GM18507 (cell line): ENCODE measurements around the gene CDIP1.

Experiments used
- DNase-seq: peaks from one replicate; pipeline ENCODE4 v3.0.0; 2011; ENCODE audit warnings: low read depth; ENCODE audit not compliant: insufficient read length; ENCODE audit errors: extremely low spot score
- FAIRE-seq: peaks from 2 replicates; lab custom pipeline; 2011; peaks lifted over from hg19 to GRCh38; lab: Jason Lieb, UNC

CDIP1 gene

DNA sequence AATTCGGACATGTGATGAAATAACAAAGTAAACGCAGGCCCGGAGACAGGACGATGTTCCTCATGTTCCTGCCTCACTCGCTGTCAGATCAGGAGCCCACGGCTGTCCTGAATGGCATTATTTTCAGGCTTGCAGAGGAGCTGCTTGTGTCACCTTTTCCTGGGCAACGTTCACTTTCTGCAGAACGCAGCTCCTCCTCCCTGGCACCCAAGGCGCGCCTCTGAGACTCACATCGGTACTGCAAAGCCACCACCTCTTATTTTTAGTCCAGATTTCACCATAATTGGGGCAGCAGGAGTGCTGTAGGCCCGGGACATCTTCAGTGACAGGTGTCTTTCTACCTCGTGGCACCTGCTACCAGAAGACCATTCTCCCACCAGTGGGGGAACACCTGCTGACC, 9.6 kb upstream of the CDIP1 start:
- no peak for DNase-seq
- FAIRE-seq: no peak

DNA sequence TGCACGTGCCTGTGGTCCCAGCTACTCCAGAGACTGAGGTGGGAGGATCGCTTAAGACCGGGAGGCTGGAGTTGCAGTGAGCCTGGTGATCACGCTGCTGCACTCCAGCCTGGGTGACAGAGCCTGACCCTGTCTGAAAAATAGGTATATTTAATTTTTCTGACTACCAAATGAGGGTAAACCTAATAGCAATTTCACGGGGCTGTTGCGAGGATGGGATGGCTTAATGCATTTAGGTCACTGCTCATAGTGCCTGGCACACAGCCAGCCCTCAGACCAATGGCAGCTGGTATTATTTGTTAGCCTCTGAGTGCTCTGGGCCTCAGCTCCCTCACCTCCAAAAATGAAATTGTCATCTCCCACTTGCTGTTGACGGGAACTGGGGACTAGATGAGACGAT, 5.9 kb upstream of the CDIP1 start:
- DNase-seq (no peak), FAIRE-seq (no peak)

DNA sequence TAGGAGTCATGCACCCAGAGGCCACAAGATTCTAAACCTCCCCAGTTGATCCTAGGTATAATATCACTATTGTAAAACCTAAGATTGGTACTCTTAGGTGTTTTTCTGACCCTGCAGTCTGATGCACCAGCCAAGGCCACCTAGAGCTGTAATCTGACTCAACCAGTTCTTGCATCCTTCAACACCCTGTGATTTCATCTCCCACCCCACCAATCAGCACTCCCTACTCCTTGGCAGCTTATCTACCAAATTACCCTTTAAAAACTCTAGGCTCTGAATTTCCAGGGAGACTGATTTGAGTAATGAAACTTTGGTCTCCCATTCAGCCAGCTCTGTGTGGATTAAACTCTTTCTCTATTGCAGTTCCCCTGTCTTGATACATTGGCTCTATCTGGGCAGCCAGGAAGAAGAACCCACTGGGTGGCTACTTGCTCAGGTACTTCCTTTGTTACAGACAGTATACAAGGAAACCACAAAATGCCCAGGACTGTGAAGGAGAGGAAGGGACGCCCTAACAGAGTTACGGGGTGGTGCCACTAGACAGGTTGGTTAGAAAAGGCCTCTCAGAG, 1.2 kb upstream of the CDIP1 start:
- FAIRE-seq (no peak), DNase-seq (no peak)

DNA sequence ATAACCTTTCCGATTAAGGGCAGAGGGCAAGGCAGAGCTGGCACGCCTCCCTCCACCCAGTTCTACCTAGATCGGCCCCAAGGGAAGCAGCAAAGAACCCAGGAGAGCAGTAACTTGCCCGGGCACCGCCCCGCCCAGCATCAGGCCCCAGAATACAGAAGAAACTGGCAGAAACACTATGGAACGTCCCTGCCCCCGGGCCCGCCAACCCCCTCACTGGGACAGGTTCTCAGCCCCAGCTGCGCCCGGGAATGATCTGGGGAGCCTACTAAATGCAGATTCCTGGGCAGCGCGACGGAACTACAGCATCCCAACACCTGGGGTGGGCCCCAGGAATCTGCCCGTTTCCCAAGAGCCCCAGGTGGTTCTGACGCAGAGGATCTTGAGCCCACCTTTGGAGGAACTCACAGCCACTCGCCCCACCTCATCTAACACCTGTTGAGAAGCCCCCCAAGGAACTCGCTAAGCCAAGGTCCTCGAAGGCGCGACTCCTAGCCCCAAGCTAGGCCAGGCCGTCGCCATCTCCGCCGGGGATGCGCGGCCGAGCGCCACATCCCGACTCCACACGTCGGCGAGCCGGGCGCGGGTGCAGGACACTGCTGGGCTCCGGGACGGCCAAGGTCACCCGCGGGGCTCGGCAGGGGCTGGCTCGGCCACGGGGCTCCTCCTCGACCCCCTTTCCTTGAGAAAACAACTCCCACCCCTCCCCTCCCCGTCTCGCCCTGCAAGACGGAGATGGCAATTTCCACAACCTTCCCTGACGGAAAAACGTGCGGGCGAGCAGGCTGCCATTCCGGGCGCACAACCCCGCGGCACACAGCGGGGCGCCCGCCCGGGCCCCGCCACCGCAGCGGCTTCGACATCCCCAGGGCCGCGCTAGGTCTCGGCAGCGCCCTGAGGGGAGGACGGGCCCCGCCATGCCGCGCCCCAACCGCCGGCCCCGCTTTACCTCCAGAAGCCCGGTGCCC, 913 bp downstream of the CDIP1 start:
- FAIRE-seq: no peak
- DNase-seq: no peak

DNA sequence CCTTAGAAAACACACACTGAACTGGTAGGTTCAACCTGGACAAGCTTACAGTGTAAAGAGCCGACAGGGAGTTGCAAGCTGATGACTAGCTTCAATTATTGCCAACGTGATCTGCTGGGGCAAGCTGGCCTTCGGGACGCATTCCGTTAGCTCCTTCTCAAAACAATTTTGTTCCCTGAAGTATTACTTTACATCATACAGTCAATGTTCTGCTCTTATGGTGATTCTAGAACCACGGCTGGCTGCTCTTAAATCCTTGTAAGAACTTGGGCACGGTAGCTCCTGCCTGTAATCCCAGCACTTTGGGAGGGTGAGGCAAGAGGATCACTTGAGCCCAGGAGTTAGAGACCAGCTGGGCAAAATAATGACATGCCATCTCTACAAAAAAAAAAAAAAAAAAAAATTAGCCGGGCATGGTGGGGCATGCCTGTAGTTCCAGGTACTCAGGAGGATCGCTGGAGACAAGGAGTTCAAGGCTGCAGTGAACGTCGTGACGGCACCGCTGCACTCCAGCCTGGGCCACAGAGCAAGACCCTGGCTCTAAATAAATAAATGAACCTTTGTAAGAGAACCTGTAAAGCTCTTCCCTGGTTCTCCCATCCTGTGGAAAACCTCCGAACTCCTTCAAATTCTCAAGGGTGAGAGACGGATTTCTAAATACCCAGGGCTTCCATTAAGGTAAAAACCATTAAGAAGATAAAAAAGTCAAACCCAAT, 2.0 kb downstream of the CDIP1 start:
- FAIRE-seq: no peak
- no peak for DNase-seq

DNA sequence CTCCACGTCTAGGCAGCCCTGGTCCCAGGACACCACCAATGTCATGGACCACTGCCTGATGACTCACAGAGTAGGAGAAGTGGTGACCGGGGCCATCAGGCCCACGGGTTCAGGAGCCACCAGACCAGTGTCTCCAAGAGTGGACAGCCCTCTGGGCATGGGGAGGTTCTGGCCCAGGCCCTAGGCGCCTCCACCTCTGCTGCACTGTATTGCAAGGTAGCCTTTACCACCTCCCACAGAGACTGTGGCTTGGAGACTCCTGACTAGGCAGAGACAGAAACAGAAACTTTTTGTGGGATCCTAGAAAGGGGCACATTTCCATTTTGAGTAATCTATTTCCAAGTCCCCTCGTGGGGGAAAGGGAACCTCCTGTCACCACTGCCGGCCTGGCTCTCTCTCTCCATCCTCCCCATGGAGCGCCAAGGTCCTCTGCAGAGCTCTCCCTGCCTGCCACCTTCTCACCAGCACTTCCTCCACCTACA, 2.9 kb downstream of the CDIP1 start:
- FAIRE-seq: no peak
- DNase-seq: no peak

DNA sequence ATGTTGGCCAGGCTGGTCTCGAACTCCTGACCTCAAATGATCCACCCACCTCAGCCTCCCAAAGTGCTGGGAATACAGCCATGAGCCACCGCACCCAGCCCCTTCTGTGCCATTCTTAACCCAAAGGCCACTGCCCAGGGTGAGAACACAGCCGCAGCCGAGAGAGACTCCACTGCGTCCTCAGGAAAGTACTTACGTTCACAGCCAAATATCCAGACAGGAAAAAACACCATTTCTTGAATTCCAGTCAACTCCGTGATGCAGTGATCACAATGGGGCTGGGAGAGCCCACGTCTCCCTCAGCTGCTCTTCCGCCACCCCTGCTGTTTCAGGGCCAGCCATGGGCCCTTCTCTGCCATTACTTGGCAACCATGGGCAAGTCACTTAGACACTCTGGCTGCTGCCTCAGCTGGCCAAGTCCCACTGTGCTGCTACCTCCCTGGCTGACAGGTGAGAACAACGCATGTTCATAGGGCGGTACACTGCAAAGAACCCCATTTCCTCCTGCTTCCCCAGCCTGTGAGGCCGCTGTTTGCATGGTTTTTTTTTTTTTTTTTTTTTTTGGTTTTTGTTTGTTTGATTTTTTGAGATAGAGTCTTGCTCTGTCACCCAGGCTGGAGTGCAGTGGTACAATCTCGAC, 4.3 kb downstream of the CDIP1 start:
- DNase-seq (no peak), FAIRE-seq (no peak)

DNA sequence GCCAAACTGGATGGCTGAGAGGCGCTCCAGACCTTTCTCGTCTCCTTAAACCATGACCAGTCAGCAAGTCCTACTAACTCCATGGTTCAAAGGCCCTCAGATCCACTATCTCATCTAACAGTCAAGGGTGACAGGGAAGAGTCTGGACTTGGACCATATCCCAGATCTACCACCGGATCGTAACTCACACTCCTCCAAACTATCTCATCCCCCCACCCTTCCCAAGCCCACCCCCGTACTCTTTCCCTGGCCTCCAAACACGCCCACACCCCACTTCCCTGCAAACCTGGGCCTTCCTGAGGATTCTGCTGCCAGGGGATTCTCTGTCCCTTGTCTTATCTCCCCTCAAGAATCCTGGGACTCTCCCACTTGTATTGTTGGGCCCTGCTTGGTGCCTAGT, 5.1 kb downstream of the CDIP1 start:
- FAIRE-seq (no peak), DNase-seq (no peak)

DNA sequence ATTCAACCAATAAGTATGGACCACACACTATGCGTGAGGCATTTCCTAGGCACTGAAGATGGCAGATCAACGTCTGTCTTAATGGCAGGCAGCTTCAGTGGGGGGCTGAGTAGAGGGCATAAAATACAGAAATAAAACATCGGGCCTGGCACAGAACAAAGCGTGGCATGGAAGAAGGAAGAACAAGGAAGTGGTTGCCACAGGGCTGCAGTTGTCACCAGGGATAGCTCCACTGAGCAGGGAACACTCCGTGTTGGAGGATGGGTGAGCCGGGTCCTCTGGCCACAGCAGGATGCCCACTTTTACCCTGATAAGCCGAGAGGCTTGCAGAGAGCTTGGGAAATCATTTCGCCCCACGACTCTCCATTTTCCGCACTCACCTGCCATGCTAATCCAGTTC, 6.3 kb downstream of the CDIP1 start:
- FAIRE-seq: no peak
- no peak for DNase-seq

DNA sequence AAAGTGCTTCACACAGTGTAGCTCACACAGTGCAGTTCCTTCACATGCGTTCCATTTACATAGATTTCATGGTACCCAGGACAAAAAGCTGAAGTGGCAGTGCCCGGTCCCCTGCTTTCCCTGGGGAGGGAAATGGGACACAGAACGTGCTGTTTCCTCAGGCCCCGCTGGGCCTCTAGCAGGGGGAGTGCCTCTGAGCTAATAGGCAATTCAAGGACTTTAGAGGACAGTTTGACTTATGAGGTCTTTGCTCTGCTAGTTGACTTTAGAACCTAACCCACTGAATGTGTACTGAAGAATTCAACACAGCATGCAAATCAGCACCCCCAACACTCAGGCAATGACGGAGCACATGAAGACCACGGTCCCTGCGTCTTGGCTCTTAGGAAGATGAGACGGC, 6.8 kb downstream of the CDIP1 start:
- FAIRE-seq (no peak), DNase-seq (no peak)

DNA sequence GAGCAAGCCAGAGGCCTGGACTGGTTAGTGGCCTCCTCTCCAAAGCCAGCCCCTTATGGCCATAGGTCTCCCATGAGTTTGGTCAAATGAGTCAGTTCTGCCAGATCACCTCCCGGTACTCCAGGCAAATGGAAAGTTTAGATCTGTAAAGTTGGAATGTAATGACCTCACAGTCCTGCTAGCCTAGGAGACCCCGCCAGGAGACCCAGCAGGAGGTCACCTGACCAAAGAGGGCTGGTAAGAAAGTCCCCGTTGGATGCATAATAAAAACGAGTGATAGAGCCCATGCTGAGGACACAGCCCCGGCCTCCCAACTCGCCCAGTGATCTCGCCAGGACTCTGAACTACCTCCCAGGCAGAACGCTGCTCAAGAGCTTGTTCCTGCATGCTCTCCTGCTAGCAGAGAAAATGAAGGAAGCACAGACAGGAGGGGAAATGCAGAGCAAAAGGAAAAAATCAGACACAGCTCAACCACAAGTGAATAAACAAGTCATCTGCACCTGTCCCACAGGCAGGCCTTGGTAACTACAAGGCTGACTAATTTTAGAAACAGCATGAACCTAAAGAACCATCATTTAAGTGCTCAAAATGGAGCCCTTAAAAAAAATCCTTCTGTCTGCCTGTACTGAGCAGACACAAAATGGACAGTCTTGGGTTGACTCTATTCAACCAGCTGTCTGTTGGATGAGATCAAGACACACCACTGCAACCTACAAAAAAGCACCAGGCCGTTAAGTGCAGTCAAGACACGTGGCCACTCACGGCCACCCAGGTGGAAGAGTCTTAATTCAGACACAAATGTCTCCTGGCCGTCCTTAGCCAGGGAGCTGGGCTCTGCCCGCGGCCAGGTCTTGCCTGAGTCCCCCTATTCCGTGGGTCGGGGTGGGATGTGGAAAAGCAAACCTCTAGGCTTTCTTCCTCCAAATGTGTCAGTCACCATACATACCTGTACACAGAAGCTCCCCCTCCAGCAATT, 9.2 kb downstream of the CDIP1 start:
- no peak for DNase-seq
- FAIRE-seq: no peak

DNA sequence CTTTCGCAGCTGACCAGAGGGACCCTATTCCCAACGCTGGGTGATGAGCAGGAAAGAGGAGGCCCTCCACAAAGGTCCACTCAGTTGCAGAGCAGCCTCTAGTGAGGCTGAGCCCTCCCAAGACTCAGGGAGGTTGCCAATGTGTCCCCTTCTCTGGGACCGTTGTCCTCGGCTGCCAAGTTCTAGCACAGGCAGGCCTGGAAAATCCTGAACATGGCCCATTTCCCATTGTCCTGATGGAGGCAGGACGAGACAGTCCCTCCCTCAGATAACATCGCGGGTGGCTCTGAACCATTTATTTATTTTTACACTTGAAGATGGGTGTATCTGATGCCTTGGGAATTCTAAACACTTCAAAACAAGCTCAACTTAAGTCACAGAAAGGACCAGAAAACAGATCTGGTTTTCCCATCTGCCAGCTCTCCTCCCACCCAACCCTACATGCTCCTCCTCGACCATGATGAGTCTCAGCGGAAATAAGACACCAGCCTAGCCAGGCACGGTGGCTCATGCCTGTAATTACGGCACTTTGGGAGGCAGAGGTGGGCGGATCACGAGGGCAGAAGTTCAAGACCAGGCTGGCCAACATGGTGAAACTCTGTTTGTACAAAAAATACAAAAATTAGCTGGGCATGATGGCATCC, 12.8 kb downstream of the CDIP1 start:
- DNase-seq (no peak), FAIRE-seq (no peak)

DNA sequence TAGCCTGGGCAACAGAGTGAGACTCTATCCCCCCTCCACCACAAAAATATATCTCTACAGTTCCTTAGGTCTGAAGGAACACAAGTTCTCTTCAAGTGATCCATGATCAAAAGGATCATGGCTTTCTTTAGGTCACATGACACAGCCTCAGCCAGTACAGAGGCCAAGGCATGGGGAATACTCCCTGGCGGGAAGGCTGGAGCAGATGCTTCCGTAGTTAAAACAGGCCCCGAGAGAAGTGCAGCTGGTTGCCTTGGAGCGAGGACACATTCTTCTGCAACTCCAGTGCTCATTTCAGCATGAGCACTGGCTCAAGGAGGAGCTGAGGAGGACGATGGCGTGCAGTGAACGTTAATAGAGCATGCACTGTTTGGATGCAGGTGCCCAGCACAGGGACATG, 13.5 kb downstream of the CDIP1 start:
- DNase-seq (no peak), FAIRE-seq (no peak)

DNA sequence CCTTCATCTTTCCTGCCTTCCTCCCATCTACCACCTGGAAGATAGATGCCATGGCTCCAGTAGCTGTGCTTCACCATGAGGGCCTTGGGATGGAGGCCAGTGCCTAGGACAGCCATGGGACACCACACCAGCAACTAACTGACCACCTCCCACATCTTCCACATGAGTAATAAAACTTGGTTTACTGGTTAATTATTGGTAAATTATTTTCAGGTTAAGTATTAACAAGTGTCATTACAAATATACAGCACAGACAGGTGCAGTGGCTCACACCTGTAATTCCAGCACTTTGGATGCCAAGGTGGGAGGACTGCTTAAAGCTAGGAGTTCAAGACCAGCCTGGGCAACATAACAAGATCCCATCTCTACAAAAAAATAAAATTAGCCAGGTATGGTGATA, 14.0 kb downstream of the CDIP1 start:
- no peak for FAIRE-seq
- no peak for DNase-seq

DNA sequence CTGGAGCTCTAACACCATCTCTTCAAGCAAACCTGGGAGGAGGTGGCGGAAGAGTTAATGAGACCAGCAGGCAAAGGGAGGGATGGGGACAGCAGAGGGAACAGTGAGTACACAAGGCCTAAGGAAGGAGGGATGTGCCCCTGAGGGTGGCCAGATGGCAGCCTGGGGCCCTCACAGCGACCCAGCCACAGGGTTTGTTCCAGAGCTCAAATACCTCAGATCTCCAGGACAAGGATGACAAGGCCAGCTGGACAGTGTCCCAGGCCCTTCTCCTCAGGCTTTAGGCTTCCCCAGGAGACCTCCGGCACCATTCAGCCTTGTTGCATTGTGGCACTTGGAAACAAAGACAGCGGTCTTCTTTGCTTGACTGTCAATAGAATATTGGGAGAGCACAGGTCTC, 14.9 kb downstream of the CDIP1 start:
- no peak for FAIRE-seq
- DNase-seq: no peak

DNA sequence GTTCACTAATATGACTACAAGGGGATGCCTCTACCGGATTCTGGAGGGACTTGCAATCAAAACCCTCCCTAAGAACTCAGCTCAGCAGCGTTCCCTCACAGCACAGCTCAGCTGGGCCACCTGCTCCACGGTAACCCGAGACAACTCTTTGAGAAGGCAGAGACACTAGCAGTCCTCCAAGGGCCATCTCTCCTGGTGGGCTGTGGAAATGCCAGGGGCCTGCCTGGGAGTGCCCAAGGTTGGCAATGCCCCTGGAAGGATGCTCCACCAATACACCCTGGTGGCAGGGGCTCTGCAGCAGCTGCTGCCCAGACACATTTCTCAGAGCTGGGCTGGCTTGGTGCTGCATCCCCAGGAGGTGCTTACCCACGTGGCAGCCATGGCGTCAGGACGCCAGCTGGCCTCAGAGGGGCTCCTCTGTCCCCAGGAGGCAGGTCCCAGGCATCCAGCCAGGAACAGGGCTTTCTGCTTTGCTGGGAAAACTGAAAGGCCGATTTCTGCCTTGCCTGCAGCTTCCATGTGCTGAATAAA, 16.5 kb downstream of the CDIP1 start:
- no peak for DNase-seq
- FAIRE-seq: no peak

DNA sequence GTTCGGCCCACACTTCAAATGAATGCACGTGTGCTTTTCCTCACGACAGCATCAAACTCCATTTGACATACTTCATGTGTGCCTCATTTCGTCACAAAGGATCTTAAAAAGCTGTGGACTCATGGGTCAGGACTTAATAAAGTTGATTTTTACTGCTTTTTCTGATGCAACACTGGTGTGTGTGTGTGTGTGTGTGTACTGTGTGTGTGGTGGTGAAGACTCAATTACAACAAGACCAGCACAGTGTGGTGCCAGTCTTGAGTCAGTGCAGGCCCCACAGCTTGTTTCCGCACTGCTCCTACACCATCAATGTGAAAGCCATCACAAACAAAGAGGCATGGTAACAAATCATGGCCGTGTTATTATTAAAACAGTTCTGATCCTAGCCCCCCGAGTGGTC, 17.7 kb downstream of the CDIP1 start:
- DNase-seq (no peak), FAIRE-seq (no peak)
